Left lobe of liver (tissue), 2 donors: ENCODE measurements around the gene KRT82. TPM values are rescaled to one million over a fixed set of nuclear protein-coding genes. Genes with fewer than 3 reads are reported as not detected.
A peak's percentile ranks its signal among the peaks of the same experiment; 100 is the strongest.

Experiments
- ATAC-seq: fragments of 200-7000 bp; cut with Tn5 transposase; one replicate; pipeline ENCODE4 v1.9.1; 2020; ENCODE audit warnings: mild to moderate bottlenecking, moderate library complexity
- DNase-seq: peaks from one replicate; pipeline ENCODE4 v3.0.0-alpha.2; 2020; ENCODE audit warnings: low spot score
- total RNA-seq: library from RNA; stranded (reverse); gene quantifications from one replicate; pipeline ENCODE4 v1.2.1, GENCODE V29; 2021
- donor health status: DM: no; HTN: no; CAD: no; lungs with moderate emphysema.
- donor health status: DM: no; HTN: yes; CAD: no.

Gene KRT82
- total RNA-seq, 1 donor from 2014 or later: not detected

DNA sequence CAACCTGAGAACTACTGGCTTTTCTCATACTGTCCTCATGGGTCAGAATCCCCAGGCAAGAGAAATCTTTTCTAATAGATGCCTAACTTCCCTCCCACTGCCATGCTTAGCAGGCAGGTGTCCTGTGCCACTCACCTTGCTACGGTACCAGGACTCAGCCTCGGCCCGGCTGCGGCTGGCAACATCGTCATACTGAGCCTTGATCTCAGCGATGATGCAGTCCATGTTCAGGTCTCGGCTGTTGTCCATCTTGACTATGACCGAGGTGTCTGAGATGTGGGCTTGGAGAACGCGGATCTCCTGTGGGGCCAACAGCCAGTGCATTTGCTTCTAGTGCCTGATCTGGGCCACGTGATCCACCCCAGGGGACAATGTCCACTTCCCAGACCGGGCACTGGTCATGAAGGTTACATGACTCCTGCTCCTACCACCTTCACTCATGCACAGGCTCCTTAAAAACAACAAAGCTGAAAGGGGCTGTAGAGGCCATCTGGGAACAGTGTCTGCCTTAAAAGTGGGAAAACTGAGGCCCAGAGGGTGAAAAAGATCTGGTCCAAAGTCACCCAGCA is 42.9 kb downstream of the KRT82 start:
- ATAC-seq: peak; percentile 94
- DNase-seq: peak; percentile 75

GRCh38 chr12:52362118-52362726 is 43.9 kb downstream of the KRT82 start:
- no peak for DNase-seq

DNA sequence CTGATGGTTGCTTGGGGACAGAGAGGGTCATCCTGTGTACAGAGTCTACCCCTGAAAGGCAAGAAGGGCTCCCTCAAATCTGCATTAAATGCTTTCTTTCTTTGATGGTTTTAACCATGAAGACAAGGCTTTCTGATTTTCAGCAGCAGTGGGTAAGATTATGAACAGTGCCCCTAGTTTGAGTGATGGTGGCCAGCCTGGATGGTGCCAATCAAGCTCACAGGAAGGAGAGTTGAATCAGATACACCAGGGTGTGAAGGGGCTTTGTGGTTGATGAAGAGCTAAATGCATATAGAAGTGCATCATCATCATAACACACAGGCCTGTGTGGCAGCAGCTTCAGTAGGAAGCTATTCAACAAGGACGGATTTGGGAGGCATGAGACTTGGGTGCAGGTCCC is 44.6 kb downstream of the KRT82 start:
- DNase-seq (no peak), ATAC-seq (no peak)

More at GRCh38 chr12:52362118-52362726, 43.9 kb downstream of the KRT82 start:
- no peak for ATAC-seq

DNA sequence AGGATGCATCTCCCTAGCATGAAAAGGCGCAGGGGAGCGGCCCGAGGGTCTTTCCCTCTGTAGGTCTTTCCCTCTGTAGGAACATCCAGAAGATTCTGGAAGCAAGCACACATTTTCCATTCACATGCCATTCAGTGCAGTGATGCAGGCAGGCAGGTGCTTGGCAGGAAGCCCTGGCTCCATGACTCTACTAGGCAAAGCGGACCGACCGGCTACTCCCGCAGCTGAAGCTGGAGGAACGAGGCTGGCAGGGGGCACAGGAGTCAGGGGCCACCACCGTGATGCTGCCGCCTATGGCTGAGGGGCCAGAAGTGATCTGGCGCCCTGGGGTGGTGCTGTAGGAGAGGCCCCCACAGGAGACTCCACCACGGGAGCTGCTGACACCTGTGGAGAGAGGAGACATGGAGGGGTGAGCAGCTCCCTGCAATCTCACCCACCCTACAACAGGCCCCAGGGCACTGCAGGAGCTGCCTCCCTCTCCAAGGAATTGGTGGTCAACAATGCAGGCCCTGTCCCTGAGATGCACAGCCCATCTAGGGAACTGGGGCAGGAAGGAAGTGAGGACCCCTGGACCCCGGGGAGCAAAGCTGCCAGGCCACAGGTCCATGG is 45.4 kb downstream of the KRT82 start:
- ATAC-seq: no peak
- DNase-seq: no peak

DNA sequence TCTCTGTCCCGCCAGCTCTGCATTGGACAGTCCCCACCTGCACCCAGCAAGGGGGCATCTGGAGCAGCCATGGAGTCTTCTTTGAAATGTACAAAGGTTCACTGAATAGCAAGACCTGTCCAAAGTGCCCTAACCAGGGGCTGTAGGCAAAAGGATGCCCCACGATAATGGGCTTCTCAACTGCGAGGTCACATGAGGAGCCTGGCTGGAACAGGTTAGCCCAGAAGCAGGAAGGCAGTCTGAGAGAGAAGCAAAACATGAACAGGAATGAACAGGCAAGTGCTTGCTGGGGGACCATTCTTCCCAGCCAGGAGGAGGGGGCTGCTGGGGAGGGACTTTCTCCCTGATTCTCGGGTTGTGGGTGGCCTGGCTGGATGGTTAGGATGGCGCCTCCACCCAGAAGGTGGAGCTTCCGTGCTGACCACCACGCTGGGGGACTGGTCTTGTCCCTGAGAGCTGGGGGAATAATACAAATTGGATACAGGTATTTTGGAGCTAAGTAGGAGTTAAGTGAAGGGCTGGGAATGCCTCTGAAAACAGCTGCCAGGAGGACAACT is 46.0 kb downstream of the KRT82 start:
- no peak for DNase-seq
- ATAC-seq: no peak

GRCh38 chr12:52359621-52360061 is 46.5 kb downstream of the KRT82 start:
- ATAC-seq (no peak), DNase-seq (no peak)

GRCh38 chr12:52358575-52359350 is 47.4 kb downstream of the KRT82 start:
- DNase-seq: no peak
- ATAC-seq: no peak

DNA sequence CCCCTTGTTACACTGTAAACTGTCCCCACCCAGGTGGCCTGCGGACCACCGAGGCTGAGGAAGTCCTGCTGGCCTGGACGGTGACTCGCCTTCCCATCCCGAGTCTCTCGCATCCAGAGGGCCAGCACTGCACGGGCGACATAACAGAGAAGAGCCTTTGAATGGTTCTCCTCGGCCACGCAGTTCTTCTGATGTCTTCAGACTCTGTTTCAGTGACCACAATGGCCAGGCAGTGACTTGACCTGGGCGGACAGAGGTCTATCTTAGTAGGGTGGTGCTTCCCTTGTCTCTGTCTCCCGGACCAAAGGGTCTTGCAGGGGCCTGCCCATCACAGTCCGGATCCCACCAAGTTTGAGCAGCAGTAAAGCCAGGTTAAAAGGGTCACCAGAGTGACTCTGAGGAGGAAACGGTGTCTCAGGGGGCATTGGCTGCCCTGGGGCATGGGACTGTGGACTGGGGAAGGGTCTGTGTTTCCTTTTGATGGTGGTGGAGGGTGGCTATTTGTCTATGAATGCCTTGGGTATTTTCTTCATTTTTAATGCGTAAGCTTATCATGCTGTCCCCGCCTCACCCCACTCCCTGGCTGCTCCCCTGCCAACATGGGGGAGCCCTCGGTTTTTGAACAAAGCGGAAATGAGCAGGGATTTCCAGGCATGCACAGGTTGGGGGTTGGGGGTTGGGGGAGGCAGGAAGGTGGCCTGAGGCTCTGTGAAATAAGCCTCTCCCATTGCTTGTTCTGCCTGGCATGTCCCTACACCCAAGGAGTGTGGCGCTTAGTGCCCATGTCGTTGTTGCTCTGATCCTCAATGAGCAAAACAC is 49.2 kb downstream of the KRT82 start:
- no peak for ATAC-seq
- DNase-seq: no peak

DNA sequence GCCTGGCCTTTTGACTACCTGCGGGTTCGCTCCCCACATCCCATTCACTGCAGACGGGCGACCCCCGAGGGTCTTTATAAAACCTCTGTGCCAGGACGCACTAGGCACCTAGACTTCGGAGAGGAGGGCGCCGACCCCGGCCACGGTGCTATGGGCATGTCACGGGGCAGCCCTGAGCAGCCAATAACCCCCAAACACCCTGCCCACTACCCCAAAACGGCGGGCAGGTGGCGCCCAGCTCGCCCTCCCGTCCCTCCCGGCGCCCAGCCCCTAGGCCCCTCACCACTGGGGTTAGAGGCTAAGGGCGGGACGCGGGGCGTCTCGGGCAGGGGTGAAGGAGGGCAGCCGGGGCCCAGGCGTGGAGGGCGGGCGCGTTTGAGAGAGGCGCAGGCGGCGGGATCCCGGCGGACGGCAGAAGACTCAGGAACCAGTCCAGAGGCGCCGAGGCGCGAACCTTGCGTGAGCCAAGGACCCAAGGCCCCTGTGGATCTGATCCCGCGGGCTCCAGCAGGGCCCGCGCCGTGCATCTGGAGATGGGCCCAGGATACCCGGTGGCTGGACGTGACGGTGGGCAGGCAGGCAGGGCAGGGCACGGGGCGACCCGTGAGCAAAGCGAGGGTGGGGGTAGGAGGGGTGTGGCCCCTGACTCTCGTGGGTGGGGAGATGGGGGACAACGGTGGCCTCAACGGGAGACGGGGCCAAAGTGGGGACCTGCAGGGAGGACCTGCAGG is 49.9 kb downstream of the KRT82 start:
- DNase-seq (no peak), ATAC-seq (no peak)

DNA sequence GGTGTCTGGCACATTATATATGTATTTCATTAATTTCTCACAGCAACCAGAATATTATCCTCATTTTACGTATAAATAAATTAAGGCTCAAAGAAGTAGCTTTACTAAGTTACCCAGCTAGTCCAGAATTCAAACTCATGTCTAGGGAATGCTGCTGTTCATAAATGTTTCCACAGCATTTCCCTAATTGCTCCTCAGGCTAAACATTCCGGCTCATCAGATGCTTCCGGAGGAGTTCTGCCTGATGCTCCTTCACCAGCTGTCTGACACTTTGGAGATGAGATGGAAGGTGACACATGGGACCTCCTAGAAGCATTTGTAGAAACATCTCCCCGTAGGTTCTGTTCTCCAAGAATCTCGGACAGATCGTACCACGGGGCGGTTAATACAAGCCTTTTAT is 51.0 kb downstream of the KRT82 start:
- ATAC-seq (no peak), DNase-seq (no peak)

DNA sequence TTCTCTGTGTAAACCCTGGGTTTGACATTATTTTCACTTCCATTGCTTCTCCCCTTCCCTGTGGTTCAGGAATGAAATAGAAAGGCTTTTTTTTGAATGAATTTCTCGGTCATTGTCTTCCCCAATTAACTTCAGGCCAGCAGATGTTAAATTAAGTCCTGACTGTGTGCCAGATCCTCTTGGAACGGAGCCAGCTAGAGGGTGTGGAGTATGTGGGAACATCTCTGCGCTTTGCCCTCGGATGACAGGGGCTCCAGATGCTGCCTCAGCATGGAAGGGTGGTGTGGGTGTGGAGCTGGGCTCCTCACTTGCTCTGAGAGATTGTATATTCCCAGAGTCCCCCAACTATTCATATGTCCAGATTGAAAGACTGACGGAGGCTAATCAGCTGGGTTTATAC is 51.9 kb downstream of the KRT82 start:
- no peak for DNase-seq
- ATAC-seq: no peak

DNA sequence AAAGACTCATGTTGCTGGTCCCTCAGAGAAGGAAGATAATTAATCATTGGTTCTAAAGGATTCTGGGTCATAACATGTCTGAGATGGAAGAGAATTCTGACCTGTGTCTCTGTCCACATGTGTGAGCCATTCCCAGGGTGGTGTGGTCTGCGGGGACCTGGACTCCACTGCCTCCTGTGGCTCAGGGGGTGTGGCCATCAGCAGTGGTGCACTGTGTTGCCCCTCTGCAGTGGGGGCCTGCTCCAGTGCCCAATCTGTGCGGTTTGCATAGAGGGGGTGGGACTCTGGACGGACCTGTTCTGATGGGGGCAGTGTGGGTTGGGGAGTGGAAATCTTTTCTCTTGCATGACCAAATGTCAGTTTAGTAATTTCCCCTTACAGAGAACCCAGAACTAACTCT is 52.4 kb downstream of the KRT82 start:
- ATAC-seq (no peak), DNase-seq (no peak)

DNA sequence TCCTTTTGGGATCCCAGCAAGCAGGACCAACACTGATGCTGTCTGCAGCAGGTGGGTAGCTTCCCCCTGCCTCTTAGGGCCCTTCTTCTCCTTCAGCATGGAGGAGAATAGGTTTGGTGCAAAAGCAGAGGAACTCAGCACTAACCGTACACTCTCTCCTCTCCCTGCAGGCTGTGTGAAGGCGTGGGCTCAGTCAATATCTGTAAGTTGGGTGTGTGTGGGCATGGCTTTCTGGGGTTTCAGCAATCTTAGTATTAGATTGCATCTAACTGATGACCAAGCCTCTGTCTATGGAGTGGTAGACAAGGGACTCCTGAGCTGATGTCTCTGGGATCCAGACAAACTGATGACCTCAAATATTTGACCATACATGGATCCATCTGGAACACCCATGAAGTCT is 53.2 kb downstream of the KRT82 start:
- ATAC-seq (no peak), DNase-seq (no peak)

- ATAC-seq (peak; percentile 86), DNase-seq (peak; percentile 84)
Observed at GRCh38 chr12:52351196-52352059, 54.7 kb downstream of the KRT82 start.

DNA sequence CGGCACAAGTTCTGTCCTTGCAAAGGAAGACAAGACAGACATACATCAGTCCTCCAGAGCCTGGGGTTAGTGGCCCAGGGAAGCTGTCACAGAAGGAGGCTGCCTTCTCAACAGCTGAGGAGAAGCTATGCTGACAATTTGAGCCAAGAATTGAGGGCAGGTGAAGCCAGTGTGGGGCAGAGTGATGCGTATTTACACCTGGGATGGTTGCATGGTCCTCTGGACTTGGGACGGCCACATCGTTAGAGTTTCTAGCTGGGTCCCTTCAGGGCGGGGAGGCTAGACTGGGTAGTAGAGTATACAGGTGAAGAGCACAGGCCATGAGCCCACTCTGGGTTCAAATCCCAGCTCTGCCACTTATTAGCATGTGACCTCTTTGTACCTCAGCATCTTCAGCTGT is 55.3 kb downstream of the KRT82 start:
- ATAC-seq (peak; percentile 4), DNase-seq (no peak)

- no peak for ATAC-seq
- no peak for DNase-seq
Observed at GRCh38 chr12:52350021-52350620, 56.0 kb downstream of the KRT82 start.

DNA sequence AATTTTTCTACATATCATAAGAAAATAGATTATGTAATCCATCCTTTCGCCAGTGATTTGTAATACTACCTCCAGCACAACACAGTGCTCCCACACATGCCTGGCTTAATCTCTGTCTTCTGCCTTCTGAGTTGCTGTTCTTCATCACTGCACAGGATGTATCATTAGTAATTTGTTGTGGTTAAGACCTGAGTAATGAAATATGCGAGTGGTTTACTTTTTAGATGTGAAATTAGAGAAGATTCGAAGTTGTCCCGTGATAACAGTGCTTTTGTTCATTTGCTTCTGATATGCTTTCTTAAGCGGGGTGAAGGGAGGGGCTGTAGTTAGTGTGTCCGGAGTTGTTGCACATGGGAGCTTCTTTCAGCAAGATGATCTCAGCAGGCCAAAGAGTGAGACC is 56.9 kb downstream of the KRT82 start:
- DNase-seq (no peak), ATAC-seq (no peak)
